22Rv1 (cell line): ENCODE measurements around the gene TNP1.

Source experiments
- CTCF ChIP-seq: fragments of 450-650 bp; IDR thresholded peaks from 2 replicates; pipeline ENCODE4 v1.5.1; 2017; ENCODE audit warnings: mild to moderate bottlenecking
- ZFX ChIP-seq: fragments of 450-650 bp; IDR thresholded peaks from 2 replicates; pipeline ENCODE4 v1.6.1; 2017; ENCODE audit warnings: antibody characterized with exemption, borderline replicate concordance

GRCh38 chr2:216849987-216850386, 9.9 kb downstream of the TNP1 start:
- TF ChIP-seq CTCF (no peak), ZFX (no peak)
